NCI-H1092 (cell line): ENCODE results near the gene PALS2.

Source experiments
- DNase-seq: peaks from one replicate; lab custom pipeline; 2025; lab: John Stamatoyannopoulos, UW

Gene PALS2

DNA sequence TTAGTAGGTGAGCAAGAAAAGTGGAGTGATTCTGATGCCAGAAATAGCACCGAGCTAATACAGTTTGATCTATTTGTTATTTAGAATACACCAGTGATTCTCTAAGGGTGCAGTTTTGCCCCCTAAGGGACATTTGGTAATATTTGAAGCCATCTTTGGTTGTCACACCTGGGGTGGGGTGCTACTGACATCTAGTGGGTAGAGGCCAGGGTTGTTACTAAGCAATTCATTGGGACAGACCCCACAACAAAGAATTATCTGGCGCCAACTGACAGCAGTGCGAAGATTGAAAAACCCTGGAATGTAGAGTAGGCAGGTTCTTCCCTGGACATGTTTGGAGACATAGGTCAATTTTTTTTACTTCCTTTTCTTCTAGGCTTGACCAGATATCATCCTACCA is 14.6 kb downstream of the PALS2 start:
- DNase-seq, result peak; percentile 13

DNA sequence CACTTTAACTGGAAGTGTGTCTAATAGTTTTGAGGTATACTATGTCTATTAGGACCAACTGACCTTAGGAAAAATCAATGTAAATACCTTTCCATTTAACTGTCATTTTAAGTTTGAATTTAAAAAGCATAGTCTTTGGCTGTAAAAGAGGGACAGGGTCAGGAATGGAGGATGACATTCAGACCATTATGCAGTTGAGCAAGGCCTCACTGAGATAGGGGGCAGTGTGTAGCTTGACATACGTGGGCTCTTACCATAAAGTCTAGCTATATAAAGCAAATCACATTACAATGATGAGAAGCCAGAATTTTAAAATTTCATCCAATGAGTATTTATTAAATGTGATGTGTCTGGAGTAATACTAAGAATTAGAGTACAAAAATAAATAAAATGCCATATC is 17.9 kb downstream of the PALS2 start:
- DNase-seq, result no peak

DNA sequence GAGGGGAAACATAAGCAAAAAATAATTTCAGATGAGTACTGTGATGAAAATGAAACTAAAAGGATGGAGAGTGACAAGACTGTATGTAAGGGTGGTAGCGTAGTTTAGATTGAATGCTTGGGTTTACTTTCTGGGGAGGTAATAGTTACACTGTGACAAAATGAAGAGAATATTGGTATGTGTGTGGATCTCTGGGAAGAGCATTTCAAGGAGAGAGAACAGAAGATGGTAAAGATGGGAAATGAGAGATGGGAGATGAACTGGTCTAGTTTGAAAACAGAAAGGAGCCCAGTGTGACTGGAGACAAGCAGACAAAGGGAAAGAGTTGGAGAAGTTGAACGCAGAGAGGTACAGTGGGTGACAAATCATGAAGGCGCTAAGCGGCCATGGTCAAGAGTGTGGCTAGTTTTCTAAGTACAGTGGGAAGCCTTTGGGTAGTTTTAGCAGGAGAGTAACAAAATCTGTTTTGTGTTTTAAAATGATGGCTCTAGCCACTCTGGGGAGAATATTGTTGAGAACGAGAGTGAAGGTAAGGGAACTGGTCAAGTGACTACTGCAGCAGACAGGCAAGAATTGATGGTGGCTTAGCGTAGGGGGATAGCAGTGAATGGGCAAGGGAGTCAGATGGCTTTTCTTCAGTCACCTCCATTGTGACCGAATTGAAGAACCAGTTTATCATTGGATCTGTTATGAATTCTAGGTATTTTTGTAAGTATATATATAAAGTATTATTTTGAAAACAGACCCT is 22.6 kb downstream of the PALS2 start:
- no peak for DNase-seq

DNA sequence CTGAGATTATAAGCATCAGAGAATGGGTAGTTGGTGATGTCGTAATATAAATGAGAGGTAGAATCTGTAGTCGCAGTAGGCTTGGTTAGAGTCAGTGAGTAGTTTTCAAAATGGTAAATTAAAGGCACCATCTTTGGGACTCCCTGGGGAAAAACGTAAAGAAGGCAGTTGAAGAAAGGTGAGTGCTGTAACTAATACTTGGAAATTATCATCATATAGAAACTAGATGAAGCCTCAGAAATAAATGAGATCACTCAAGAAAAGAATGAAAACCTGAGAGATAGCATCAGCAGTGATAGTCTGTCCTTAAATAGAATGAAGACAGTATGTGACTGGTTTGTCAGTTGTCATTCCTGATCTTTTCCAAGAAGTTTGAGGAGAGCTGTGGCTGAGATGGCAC is 23.8 kb downstream of the PALS2 start:
- DNase-seq, result no peak

DNA sequence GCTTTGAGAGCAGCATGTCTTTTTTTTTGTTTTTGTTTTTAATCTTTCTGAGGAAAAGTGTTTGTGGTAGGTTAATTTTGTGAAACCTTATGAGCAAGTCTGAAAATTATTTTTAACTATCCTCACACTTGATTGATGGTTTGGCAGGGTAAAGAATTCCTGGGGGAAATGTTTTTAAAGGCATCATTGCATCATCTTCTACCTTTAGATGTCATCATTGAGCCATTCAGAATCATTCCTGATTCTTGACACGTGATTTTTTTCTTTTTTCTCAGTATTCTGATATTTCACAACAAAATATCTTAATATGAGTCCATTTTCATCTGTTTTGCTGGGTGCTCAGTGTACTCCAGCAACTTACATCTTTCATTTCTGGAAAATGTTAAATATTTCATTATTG is 28.3 kb downstream of the PALS2 start:
- no peak for DNase-seq

DNA sequence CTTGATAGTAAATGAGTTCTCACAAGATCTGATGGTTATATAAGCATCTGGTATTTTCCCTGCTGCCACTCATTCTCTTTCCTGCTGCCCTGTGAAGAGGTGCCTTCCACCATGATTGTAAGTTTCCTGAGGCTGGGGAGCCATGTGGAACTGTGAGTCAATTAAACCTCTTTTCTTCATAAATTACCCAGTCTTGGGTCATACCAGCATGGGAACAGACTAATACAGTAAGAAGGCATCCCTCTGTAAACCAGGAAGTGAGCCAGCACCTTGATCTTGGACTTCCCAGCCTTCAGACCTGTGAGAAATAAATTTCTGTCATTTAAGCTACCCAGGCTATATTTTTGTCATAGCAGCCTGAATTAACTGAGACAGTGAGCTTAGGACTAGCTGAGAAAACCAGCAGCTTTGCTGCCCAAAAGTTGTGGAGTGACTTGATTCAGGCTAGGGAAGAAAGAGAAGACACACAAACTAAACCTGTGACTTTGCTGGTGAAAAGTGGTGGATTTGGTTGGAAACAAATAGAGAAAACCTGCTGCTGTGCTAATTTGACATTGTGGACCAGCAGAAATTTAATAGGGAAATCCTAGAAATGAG is 29.7 kb downstream of the PALS2 start:
- no peak for DNase-seq

DNA sequence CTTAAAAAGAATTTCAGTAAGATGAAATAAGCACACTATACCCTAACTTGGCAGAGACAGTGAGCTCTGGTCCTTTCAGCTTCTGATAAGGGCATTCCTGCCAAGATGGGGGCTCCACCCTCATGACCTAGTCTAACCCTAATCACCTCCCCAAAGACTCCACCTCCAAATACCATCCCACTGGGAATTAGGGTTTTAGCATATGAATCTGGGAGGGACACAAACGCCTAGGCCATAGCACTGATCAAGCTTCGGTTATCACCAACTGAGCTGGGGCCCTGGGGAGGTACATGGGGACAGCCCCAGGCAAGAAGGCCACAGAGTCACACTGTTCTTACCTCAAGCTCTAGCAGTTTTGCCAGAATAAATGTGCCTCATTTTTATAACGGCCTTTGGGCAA is 31.4 kb downstream of the PALS2 start:
- no peak for DNase-seq

DNA sequence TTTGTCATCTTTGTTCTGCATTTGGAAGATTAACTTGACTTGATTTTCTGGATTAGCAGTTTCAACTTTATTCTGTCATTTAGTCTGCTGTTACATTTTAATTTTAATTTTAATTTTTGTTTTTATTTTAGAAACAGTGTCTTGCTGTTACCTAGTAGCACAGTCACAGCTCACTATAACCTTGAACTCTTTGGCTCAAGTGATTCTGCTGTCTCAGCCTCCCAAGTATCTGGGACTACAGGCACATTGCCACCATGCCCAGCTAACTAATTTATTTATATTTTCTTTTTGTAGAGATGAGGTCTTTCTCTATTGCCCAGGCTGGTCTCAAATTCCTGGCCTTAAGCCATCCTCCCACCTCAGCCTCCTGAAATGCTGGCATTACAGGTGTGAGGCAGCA is 35.3 kb downstream of the PALS2 start:
- no peak for DNase-seq

DNA sequence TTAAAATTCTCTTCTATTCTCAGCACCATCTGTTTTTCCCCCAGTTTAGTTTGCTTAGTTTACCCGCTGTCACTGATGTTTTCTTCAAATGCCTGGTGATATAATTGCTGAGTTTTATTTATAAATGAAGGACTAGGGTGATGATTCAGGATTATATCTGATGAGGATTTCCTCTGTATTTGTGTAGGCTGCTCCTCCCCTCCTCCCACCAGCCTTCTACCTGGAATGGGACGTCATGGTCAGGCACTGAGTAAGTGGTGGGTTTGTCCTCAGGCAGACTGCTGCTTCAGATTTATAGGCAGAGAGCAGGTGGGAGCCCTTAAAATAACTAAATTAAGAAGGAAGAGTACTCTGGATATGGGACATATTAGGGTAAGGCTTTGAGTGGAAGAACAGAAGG is 35.8 kb downstream of the PALS2 start:
- DNase-seq, result no peak

DNA sequence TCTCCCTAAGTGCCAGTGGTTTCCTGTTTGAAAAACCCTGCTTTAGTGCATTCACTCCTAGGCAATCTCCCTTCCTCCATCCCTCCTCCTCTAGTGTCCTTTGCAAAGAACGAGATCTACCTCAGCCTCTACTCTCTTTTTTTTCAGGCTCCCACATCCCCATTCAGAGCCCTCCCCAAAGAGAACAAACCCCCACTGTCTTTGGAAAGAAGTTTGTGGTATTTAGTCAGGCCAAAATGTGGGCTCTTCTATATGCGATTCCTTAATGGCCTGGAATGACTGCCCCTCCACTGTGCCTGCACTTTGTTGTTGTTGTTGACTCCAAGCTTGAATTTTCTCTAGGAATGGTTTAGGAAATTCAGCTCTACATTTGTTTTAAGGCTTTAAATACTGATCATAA is 36.3 kb downstream of the PALS2 start:
- no peak for DNase-seq

DNA sequence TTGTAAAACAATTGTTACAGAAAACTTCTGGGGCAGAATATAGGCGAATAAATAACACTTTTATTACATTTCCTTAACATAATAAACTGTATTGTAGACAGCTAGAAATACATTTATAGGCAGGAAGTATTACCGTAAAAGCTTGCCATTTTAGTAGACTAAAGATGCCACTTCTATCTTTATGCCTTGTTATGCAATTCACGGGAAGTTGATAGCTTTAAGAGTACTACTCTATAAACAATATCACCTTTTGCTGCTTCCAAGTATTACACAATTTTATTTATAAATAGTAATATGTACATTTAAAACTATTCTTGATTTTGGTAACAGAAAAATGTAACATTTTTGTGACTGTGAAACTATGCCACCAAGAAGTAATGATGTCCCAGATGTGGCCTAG is 37.9 kb downstream of the PALS2 start:
- DNase-seq, result no peak

DNA sequence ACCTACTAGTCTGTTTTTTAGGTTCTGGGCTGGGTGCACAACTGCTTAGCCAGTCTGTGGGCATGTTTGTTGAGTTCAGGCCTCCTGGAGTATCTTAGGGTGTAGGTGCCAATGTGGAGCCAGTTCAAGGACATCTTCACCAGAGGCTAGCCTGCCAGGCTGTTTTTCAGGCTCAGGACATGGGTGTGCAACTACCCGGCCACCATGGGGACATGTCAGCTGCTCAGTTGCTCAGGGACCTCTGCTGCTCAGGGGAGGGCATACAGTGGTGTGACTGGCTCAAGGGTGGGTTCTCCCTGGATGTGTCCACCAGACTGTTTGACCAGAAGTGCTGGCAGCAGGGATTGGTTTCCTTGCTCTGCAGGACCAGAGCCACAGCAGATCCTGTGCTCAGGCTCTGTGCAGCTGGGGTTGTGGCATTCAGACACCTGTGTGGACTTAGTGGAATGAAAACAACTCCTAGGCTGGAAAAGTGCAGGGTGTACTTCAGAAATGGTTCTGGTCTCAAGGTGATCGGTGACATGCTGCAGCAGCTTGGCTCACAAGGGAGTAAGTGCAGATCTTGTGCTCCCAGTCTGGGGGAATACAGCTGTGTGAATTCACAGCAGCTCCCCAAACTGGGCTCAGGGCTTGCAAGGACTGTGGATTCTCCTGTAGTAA is 44.8 kb downstream of the PALS2 start:
- DNase-seq, result no peak

DNA sequence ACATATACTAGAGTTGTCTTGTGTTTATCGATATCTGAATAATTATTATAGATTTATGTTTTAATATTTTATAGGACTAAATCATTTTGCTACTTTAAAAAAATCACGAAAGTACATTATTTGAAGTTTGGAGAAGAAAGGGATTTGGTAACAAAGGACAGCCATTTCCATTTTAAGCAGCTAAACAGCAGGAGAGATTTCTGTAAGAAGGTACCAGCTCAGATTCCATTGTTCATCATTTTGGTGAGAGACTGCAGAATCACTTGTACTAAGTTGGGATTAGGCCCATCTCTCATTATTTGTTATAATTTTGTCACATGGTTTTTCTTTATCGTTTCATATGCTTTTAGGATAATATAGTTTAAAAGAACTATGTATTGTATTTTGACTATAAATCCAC is 46.7 kb downstream of the PALS2 start:
- no peak for DNase-seq

DNA sequence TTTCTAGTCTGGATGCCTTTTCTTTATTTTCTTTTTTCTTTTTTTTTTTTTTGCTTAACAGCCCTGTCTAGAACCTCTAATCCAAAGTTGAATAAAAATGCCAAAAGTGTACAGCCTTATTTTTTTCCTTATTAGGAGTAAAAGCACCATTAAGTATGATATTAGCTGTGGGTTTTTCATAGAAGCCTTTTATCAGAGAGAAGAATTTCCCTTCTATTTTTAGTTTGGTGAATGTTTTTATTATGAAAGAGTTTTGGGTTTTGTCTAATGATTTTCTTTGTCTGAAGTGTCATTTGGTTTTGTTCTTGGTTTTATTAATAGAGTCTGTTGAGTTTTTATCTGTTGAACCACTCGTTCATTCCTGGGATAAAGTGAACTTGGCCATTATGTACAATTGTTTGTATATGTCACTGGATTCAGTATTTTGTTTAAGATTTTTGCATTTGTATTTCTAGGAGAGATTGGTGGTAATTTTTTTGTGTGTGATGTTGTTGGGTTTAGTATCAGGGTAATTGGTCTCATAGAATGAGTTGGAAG is 49.5 kb downstream of the PALS2 start:
- no peak for DNase-seq
